Measurements from ENCODE around the gene MTUS2.

The MTUS2 gene

GRCh38 chr13:29317828-29318227, 497.7 kb downstream of the MTUS2 start:
- Histone ChIP-seq H3K9ac (ENCODE audit: low read depth, low read length, poor library complexity, severe bottlenecking) (no peak overlapping the region), H3K79me2 (ENCODE audit: insufficient read depth, low read length) (no peaks in the 10 kb centered on the region), H3K4me1 (ENCODE audit: insufficient read depth, low read length, poor library complexity, severe bottlenecking) (no peaks in the 10 kb centered on the region), H2AFZ (ENCODE audit: low read length) (no peak overlapping the region), H3F3A (ENCODE audit: low read depth) (no peaks in the 10 kb centered on the region), H3K9me2 (replicated peaks; ENCODE audit: low read depth, low read length) (no peaks in the 10 kb centered on the region), H4K20me1 (ENCODE audit: insufficient read depth, low read length, poor library complexity, severe bottlenecking) (no peaks in the 10 kb centered on the region), H3K36me3 (ENCODE audit: insufficient read depth, low read length) (no peaks in the 10 kb centered on the region), H3K27me3 (ENCODE audit: insufficient read depth, low read length, poor library complexity, severe bottlenecking) (no peaks in the 10 kb centered on the region), H3K9me3 (ENCODE audit: insufficient read depth, low read depth, low read length) (no peaks in the 10 kb centered on the region), H3K4me3 (ENCODE audit: low read length, poor library complexity, severe bottlenecking) (no peak overlapping the region), H3K4me2 (ENCODE audit: low read depth, low read length, poor library complexity, severe bottlenecking) (no peak overlapping the region)
- TF ChIP-seq EZH2phosphoT487 (IDR thresholded peaks at IDR 0.05; ENCODE audit: borderline replicate concordance) (no peak), CTCF (conservative IDR thresholded peaks at IDR 0.05; ENCODE audit: low read length) (no peak)

- Histone ChIP-seq H3K9ac (ENCODE audit: low read depth, low read length, poor library complexity, severe bottlenecking) (no peak overlapping the region), H3K4me3 (ENCODE audit: low read length, poor library complexity, severe bottlenecking) (no peak overlapping the region), H3K36me3 (ENCODE audit: insufficient read depth, low read length) (no peaks in the 10 kb centered on the region), H4K20me1 (ENCODE audit: insufficient read depth, low read length, poor library complexity, severe bottlenecking) (no peaks in the 10 kb centered on the region), H3K27me3 (ENCODE audit: insufficient read depth, low read length, poor library complexity, severe bottlenecking) (no peaks in the 10 kb centered on the region), H3K4me2 (ENCODE audit: low read depth, low read length, poor library complexity, severe bottlenecking) (no peak overlapping the region), H3K79me2 (ENCODE audit: insufficient read depth, low read length) (no peaks in the 10 kb centered on the region), H3F3A (ENCODE audit: low read depth) (no peaks in the 10 kb centered on the region), H3K9me2 (replicated peaks; ENCODE audit: low read depth, low read length) (no peaks in the 10 kb centered on the region), H2AFZ (ENCODE audit: low read length) (no peak overlapping the region), H3K9me3 (ENCODE audit: insufficient read depth, low read depth, low read length) (no peaks in the 10 kb centered on the region), H3K4me1 (ENCODE audit: insufficient read depth, low read length, poor library complexity, severe bottlenecking) (no peaks in the 10 kb centered on the region)
- TF ChIP-seq CTCF (conservative IDR thresholded peaks at IDR 0.05; ENCODE audit: low read length) (no peak), EZH2phosphoT487 (IDR thresholded peaks at IDR 0.05; ENCODE audit: borderline replicate concordance) (no peak)
Observed at GRCh38 chr13:29318741-29319140, 498.6 kb downstream of the MTUS2 start.

GRCh38 chr13:29319451-29319850, 499.3 kb downstream of the MTUS2 start:
- no peaks in the 10 kb centered on the region for H3K9me3 ChIP-seq (ENCODE audit: insufficient read depth, low read depth, low read length)
- no peak overlapping the region for H3K9ac ChIP-seq (ENCODE audit: low read depth, low read length, poor library complexity, severe bottlenecking)
- H3K4me2 ChIP-seq (ENCODE audit: low read depth, low read length, poor library complexity, severe bottlenecking): no peak overlapping the region
- H3K9me2 ChIP-seq (replicated peaks; ENCODE audit: low read depth, low read length): no peaks in the 10 kb centered on the region
- no peaks in the 10 kb centered on the region for H4K20me1 ChIP-seq (ENCODE audit: insufficient read depth, low read length, poor library complexity, severe bottlenecking)
- no peaks in the 10 kb centered on the region for H3K4me1 ChIP-seq (ENCODE audit: insufficient read depth, low read length, poor library complexity, severe bottlenecking)
- no peaks in the 10 kb centered on the region for H3F3A ChIP-seq (ENCODE audit: low read depth)
- no peaks in the 10 kb centered on the region for H3K27me3 ChIP-seq (ENCODE audit: insufficient read depth, low read length, poor library complexity, severe bottlenecking)
- H3K36me3 ChIP-seq (ENCODE audit: insufficient read depth, low read length): no peaks in the 10 kb centered on the region
- H2AFZ ChIP-seq (ENCODE audit: low read length): no peak overlapping the region
- H3K4me3 ChIP-seq (ENCODE audit: low read length, poor library complexity, severe bottlenecking): no peak overlapping the region
- no peaks in the 10 kb centered on the region for H3K79me2 ChIP-seq (ENCODE audit: insufficient read depth, low read length)
- no peak for TF ChIP-seq CTCF (conservative IDR thresholded peaks at IDR 0.05; ENCODE audit: low read length)
